Coronary artery (tissue), 2 donors: Measurements from ENCODE around the gene PRDM16.
A peak's percentile ranks its signal among the peaks of the same experiment; 100 is the strongest.

ENCODE experiments used
- DNase-seq: peaks from one replicate; pipeline ENCODE4 v3.0.0-alpha.2; 2017; ENCODE audit warnings: low spot score
- H3K27ac ChIP-seq, 2 donors: fragments of 200-600 bp; sonication (generic); one replicate each; pipeline ENCODE4 v1.5.1; 2016 to 2019
- H3K4me3 ChIP-seq: fragments of 200-600 bp; sonication (generic); 2 replicates; pipeline ENCODE4 v1.5.1; 2016; ENCODE audit warnings: mild to moderate bottlenecking, moderate library complexity
- CTCF ChIP-seq: fragments of 200-600 bp; sonication (generic); IDR thresholded peaks from one replicate; pipeline ENCODE4 v1.5.1; 2019; ENCODE audit warnings: antibody characterized with exemption

Gene PRDM16

GRCh38 chr1:3440300-3440681, 371.3 kb downstream of the PRDM16 start:
- H3K27ac ChIP-seq, result peak overlapping the region in 1 of 2 donors; percentile 1
- no peak for TF ChIP-seq CTCF
- no peak for DNase-seq
- H3K4me3 ChIP-seq, result no peak overlapping the region

- no peak overlapping the region for H3K27ac ChIP-seq
- TF ChIP-seq CTCF, result no peak
- H3K4me3 ChIP-seq, result no peak overlapping the region
- no peak for DNase-seq
Observed at GRCh38 chr1:3440711-3441409, 371.9 kb downstream of the PRDM16 start.

GRCh38 chr1:3441410-3441847, 372.4 kb downstream of the PRDM16 start:
- H3K4me3 ChIP-seq, result no peak overlapping the region
- no peak for DNase-seq
- no peak overlapping the region for H3K27ac ChIP-seq
- no peak for TF ChIP-seq CTCF

GRCh38 chr1:3441880-3442279, 372.9 kb downstream of the PRDM16 start:
- no peak for DNase-seq
- no peak overlapping the region for H3K4me3 ChIP-seq
- TF ChIP-seq CTCF, result no peak
- H3K27ac ChIP-seq, result peak overlapping the region in 1 of 2 donors; percentile 22

GRCh38 chr1:3442331-3442730, 373.3 kb downstream of the PRDM16 start:
- Histone ChIP-seq H3K4me3 (no peak overlapping the region), H3K27ac (peak overlapping the region in 1 of 2 donors; percentile 22)
- DNase-seq, result no peak
- TF ChIP-seq CTCF, result no peak

- Histone ChIP-seq H3K27ac (no peak overlapping the region), H3K4me3 (no peak overlapping the region)
- TF ChIP-seq CTCF, result no peak
- DNase-seq, result no peak
Observed at GRCh38 chr1:3442901-3443300, 373.9 kb downstream of the PRDM16 start.

- Histone ChIP-seq H3K27ac (no peak overlapping the region), H3K4me3 (no peak overlapping the region)
- no peak for TF ChIP-seq CTCF
- DNase-seq, result no peak
Observed at GRCh38 chr1:3443807-3444206, 374.8 kb downstream of the PRDM16 start.
